Neuron (in vitro differentiated cells): ENCODE measurements around the gene TADA1.

Experiments
- H2AFZ ChIP-seq: one replicate; pipeline ENCODE4 v1.6.1; 2013; ENCODE audit warnings: low read depth, mild to moderate bottlenecking, inconsistent platforms, low read length, moderate library complexity
- H3K27me3 ChIP-seq: one replicate; pipeline ENCODE4 v1.6.1; 2013; ENCODE audit warnings: low read length; ENCODE audit not compliant: insufficient read depth
- H3K36me3 ChIP-seq: one replicate; pipeline ENCODE4 v1.6.1; 2013; ENCODE audit warnings: low read length; ENCODE audit not compliant: insufficient read depth
- H3K4me1 ChIP-seq: one replicate; pipeline ENCODE4 v1.6.1; 2013; ENCODE audit warnings: low read length; ENCODE audit not compliant: insufficient read depth
- H3K4me3 ChIP-seq: 2 replicates; pipeline ENCODE4 v1.5.1; 2013; ENCODE audit warnings: mild to moderate bottlenecking, low read length, moderate library complexity
- H3K9me3 ChIP-seq: one replicate; pipeline ENCODE4 v1.6.1; 2013; ENCODE audit warnings: low read length

TADA1 gene

GRCh38 chr1:166827426-166827825 lies 48.6 kb downstream of the TADA1 start:
- Histone ChIP-seq H3K4me1 (no peaks in the 10 kb centered on the region), H3K4me3 (no peak overlapping the region), H3K36me3 (no peaks in the 10 kb centered on the region), H3K9me3 (peaks cover 3% of the 10 kb centered on the region), H2AFZ (no peak overlapping the region), H3K27me3 (peaks cover 8% of the 10 kb centered on the region)

- no peak overlapping the region for H3K4me3 ChIP-seq
- H3K4me1 ChIP-seq: no peaks in the 10 kb centered on the region
- H3K9me3 ChIP-seq: no peaks in the 10 kb centered on the region
- H2AFZ ChIP-seq: no peak overlapping the region
- no peaks in the 10 kb centered on the region for H3K36me3 ChIP-seq
- no peaks in the 10 kb centered on the region for H3K27me3 ChIP-seq
Observed at GRCh38 chr1:166822385-166822784, 53.7 kb downstream of the TADA1 start.

- Histone ChIP-seq H3K36me3 (no peaks in the 10 kb centered on the region), H3K4me1 (no peaks in the 10 kb centered on the region)
Observed at GRCh38 chr1:166819974-166820373, 56.1 kb downstream of the TADA1 start.

GRCh38 chr1:166814611-166815010 lies 61.5 kb downstream of the TADA1 start:
- Histone ChIP-seq H3K4me1 (no peaks in the 10 kb centered on the region), H3K4me3 (no peak overlapping the region), H3K9me3 (no peaks in the 10 kb centered on the region), H2AFZ (no peak overlapping the region), H3K27me3 (no peaks in the 10 kb centered on the region), H3K36me3 (no peaks in the 10 kb centered on the region)

More at GRCh38 chr1:166819974-166820373, 56.1 kb downstream of the TADA1 start:
- no peak overlapping the region for H3K4me3 ChIP-seq
- H2AFZ ChIP-seq: no peak overlapping the region
- no peaks in the 10 kb centered on the region for H3K27me3 ChIP-seq
- H3K9me3 ChIP-seq: no peaks in the 10 kb centered on the region

GRCh38 chr1:166813508-166814223 lies 62.4 kb downstream of the TADA1 start:
- Histone ChIP-seq H3K9me3 (no peaks in the 10 kb centered on the region), H2AFZ (no peak overlapping the region), H3K4me3 (no peak overlapping the region), H3K36me3 (no peaks in the 10 kb centered on the region), H3K27me3 (no peaks in the 10 kb centered on the region), H3K4me1 (peaks cover 8% of the 10 kb centered on the region)

GRCh38 chr1:166811691-166812090 lies 64.4 kb downstream of the TADA1 start:
- no peak overlapping the region for H2AFZ ChIP-seq
- H3K27me3 ChIP-seq: no peaks in the 10 kb centered on the region
- no peaks in the 10 kb centered on the region for H3K9me3 ChIP-seq
- peaks cover 13% of the 10 kb centered on the region for H3K4me1 ChIP-seq
- H3K36me3 ChIP-seq: no peaks in the 10 kb centered on the region
- no peak overlapping the region for H3K4me3 ChIP-seq

GRCh38 chr1:166808952-166809351 lies 67.1 kb downstream of the TADA1 start:
- no peaks in the 10 kb centered on the region for H3K27me3 ChIP-seq

More at GRCh38 chr1:166808952-166809351, 67.1 kb downstream of the TADA1 start:
- Histone ChIP-seq H3K9me3 (no peaks in the 10 kb centered on the region), H2AFZ (no peak overlapping the region), H3K36me3 (no peaks in the 10 kb centered on the region), H3K4me1 (peaks cover 24% of the 10 kb centered on the region), H3K4me3 (no peak overlapping the region)
